SK-N-SH (cell line): ENCODE data around the gene UGP2. TPM values are rescaled to one million over a fixed set of nuclear protein-coding genes. Genes with fewer than 3 reads are reported as not detected.

Source experiments
- CTCF ChIA-PET: fragments of 300-600, 350-600 bp; formaldehyde crosslinking; extraction: SDS; loops from one replicate; lab custom pipeline; 2021; lab: Yijun Ruan, JAX
- POLR2A ChIA-PET: fragments of 350-600 bp; sonication (Branson Sonifier 250); formaldehyde crosslinking; extraction: SDS; loops from one replicate; lab custom pipeline; 2020; ENCODE audit warnings: antibody characterized with exemption, inconsistent platforms; lab: Yijun Ruan, JAX
- DNase-seq: peaks from one replicate; pipeline ENCODE4 v3.0.0; 2012
- H2AFZ ChIP-seq: fragments of 200-600 bp; sonication (generic); 2 replicates; pipeline ENCODE4 v1.8.1; 2016; ENCODE audit warnings: antibody characterized with exemption, mild to moderate bottlenecking, low read depth
- H3F3A ChIP-seq: fragments of 200-600 bp; sonication (generic); replicated peaks from 2 replicates; pipeline ENCODE3; 2016; ENCODE audit warnings: antibody characterized with exemption, mild to moderate bottlenecking; ENCODE audit not compliant: insufficient read depth
- H3K27ac ChIP-seq, 2 experiments: fragments of 200-500 bp in 1 of 2; fragments of 200-600 bp in 1 of 2; sonication (Bioruptor generic) in 1 of 2; sonication (generic), shearing (Covaris generic) in 1 of 2; 2 replicates each; pipeline versions ENCODE4 v1.5.1 to v1.6.1; 2014 to 2016; ENCODE audit warnings: low read depth in 2 of 2, inconsistent platforms in 1 of 2, low read length in 1 of 2, mild to moderate bottlenecking in 1 of 2, mixed read lengths in 1 of 2
- H3K27me3 ChIP-seq: fragments of 200-600 bp; sonication (generic), shearing (Covaris generic); 2 replicates; pipeline ENCODE4 v1.6.1; 2016; ENCODE audit warnings: mixed run types; ENCODE audit not compliant: insufficient read depth
- H3K36me3 ChIP-seq, 2 experiments: fragments of 200-500 bp in 1 of 2; fragments of 200-600 bp in 1 of 2; sonication (Bioruptor generic) in 1 of 2; sonication (generic) in 1 of 2; replicated peaks in 1 of 2; 2 replicates each; pipeline versions ENCODE3 to v1.5.1; 2014 to 2016; ENCODE audit warnings: low read length in 1 of 2, mild to moderate bottlenecking in 1 of 2; ENCODE audit not compliant: insufficient read depth in 2 of 2, control insufficient read depth in 1 of 2
- H3K4me1 ChIP-seq, 2 experiments: fragments of 200-500 bp in 1 of 2; fragments of 200-600 bp in 1 of 2; sonication (Bioruptor generic) in 1 of 2; sonication (generic), shearing (Covaris generic) in 1 of 2; 2 replicates each; pipeline versions ENCODE4 v1.5.1 to v1.6.1; 2014 to 2016; ENCODE audit warnings: low read depth in 1 of 2, low read length in 1 of 2, mixed run types in 1 of 2; ENCODE audit not compliant: insufficient read depth in 2 of 2, control insufficient read depth in 1 of 2
- H3K4me2 ChIP-seq: fragments of 200-600 bp; sonication (generic), shearing (Covaris generic); 2 replicates; pipeline ENCODE4 v1.6.1; 2017; ENCODE audit warnings: mixed run types
- H3K4me3 ChIP-seq, 2 experiments: fragments of 200-500 bp in 1 of 2; fragments of 200-600 bp in 1 of 2; sonication (Bioruptor generic) in 1 of 2; sonication (generic), shearing (Covaris generic) in 1 of 2; 2 replicates each; pipeline versions ENCODE4 v1.5.1 to v1.8.1; 2014 to 2016; ENCODE audit warnings: low read depth in 2 of 2, inconsistent platforms in 1 of 2, low read length in 1 of 2, mild to moderate bottlenecking in 1 of 2, mixed read lengths in 1 of 2, moderate library complexity in 1 of 2
- H3K79me2 ChIP-seq: fragments of 200-600 bp; sonication (generic); 2 replicates; pipeline ENCODE4 v1.8.1; 2017; ENCODE audit warnings: mild to moderate bottlenecking; ENCODE audit not compliant: insufficient read depth
- H3K9ac ChIP-seq: fragments of 200-600 bp; sonication (generic); 2 replicates; pipeline ENCODE4 v1.6.1; 2017; ENCODE audit warnings: mixed run types
- H3K9me2 ChIP-seq: fragments of 200-600 bp; sonication (generic); 2 replicates; pipeline ENCODE4 v1.6.1; 2017; ENCODE audit warnings: mixed run types
- H3K9me3 ChIP-seq: fragments of 200-600 bp; sonication (generic); 2 replicates; pipeline ENCODE4 v1.6.1; 2017; ENCODE audit warnings: mixed run types, mild to moderate bottlenecking, moderate library complexity
- H4K20me1 ChIP-seq: fragments of 200-600 bp; sonication (generic); 2 replicates; pipeline ENCODE4 v1.6.1; 2017; ENCODE audit warnings: mild to moderate bottlenecking, mixed run types; ENCODE audit not compliant: insufficient read depth
- CHD2 ChIP-seq: fragments of 150-350 bp; IDR thresholded peaks from 2 replicates; pipeline ENCODE4 v1.6.1; 2018; ENCODE audit warnings: low read length; ENCODE audit not compliant: partially characterized antibody
- EP300 ChIP-seq, 2 experiments: IDR thresholded peaks; 2 replicates each; pipeline versions ENCODE4 v1.4.0 to v1.6.1; 2012; ENCODE audit warnings: borderline replicate concordance in 1 of 2, low read depth in 1 of 2, low read length in 1 of 2
- FOSL2 ChIP-seq: IDR thresholded peaks from 2 replicates; pipeline ENCODE4 v1.4.0; 2012; ENCODE audit warnings: low read depth, mild to moderate bottlenecking, moderate library complexity, borderline replicate concordance
- FOXM1 ChIP-seq: IDR thresholded peaks from 2 replicates; pipeline ENCODE4 v1.4.0; 2012; ENCODE audit warnings: low read depth, mild to moderate bottlenecking
- IRF3 ChIP-seq: fragments of 150-350 bp; IDR thresholded peaks from 2 replicates; pipeline ENCODE4 v1.6.1; 2016; ENCODE audit warnings: mild to moderate bottlenecking, low read depth, low read length
- MXI1 ChIP-seq: IDR thresholded peaks from 2 replicates; pipeline ENCODE4 v1.6.1; 2012; ENCODE audit warnings: mild to moderate bottlenecking, low read depth, low read length, improper control_type of control experiment
- NFIC ChIP-seq: IDR thresholded peaks from 2 replicates; pipeline ENCODE4 v1.4.0; 2012; ENCODE audit warnings: borderline replicate concordance
- NRF1 ChIP-seq: IDR thresholded peaks from 2 replicates; pipeline ENCODE4 v1.6.1; 2012; ENCODE audit warnings: low read depth, mild to moderate bottlenecking, low read length
- RAD21 ChIP-seq: IDR thresholded peaks from 2 replicates; pipeline ENCODE4 v1.6.1; 2012; ENCODE audit warnings: mild to moderate bottlenecking, low read length
- RCOR1 ChIP-seq: fragments of 150-350 bp; IDR thresholded peaks from 2 replicates; pipeline ENCODE4 v1.6.1; 2017; ENCODE audit warnings: antibody characterized with exemption, low read length
- REST ChIP-seq: IDR thresholded peaks from 2 replicates; pipeline ENCODE4 v1.6.1; 2012; ENCODE audit warnings: mild to moderate bottlenecking, low read depth, low read length, moderate library complexity
- RFX5 ChIP-seq: IDR thresholded peaks from 2 replicates; pipeline ENCODE4 v1.6.1; 2012; ENCODE audit warnings: mild to moderate bottlenecking, improper control_type of control experiment, low read length
- SIN3A ChIP-seq: IDR thresholded peaks from 2 replicates; pipeline ENCODE4 v1.6.1; 2012; ENCODE audit warnings: low read depth, mild to moderate bottlenecking, low read length, moderate library complexity, borderline replicate concordance
- SMC3 ChIP-seq: IDR thresholded peaks from 2 replicates; pipeline ENCODE4 v1.6.1; 2012; ENCODE audit warnings: low read depth, low read length, improper control_type of control experiment
- TEAD4 ChIP-seq: IDR thresholded peaks from 2 replicates; pipeline ENCODE4 v1.4.0; 2012; ENCODE audit warnings: mild to moderate bottlenecking, borderline replicate concordance; ENCODE audit not compliant: insufficient read depth
- USF2 ChIP-seq: fragments of 150-350 bp; IDR thresholded peaks from 2 replicates; pipeline ENCODE4 v1.6.1; 2017; ENCODE audit warnings: antibody characterized with exemption, low read length, low read depth, borderline replicate concordance
- ZBTB33 ChIP-seq: IDR thresholded peaks from 2 replicates; pipeline ENCODE4 v1.4.0; 2012; ENCODE audit warnings: low read depth, borderline replicate concordance
- WGBS: methylation state at CpG from one replicate; pipeline ENCODE4 v1.1.6; 2017; ENCODE audit warnings: low lambda C conversion rate; 5-methylcytosine and 5-hydroxymethylcytosine counted together
- polyA plus RNA-seq, 3 experiments: library from polyadenylated mRNA; depleted of rRNA; stranded (reverse); fragments of >200 nt; gene quantifications; 2 replicates each; pipeline ENCODE4 v1.2.3, GENCODE V29; 2012

UGP2 gene
- polyA plus RNA-seq, 1 of the 3 experiments (the other 2 are of a cell fraction) = 30.1 TPM

- 0 out of 2 replicates have a peak, but pooled peaks have one; percentile 21 for TF ChIP-seq REST
- TF ChIP-seq FOXM1 = no peak
- peak in 1 of 2 experiments; percentile 78; a peak in 1 of 4 replicates for TF ChIP-seq EP300 (IDR thresholded peaks at IDR 0.05; ENCODE audit: borderline replicate concordance in 1 of 2, low read depth in 1 of 2, low read length in 1 of 2)
- TF ChIP-seq RCOR1 = no peak
- TF ChIP-seq RAD21 = no peak
- TF ChIP-seq SIN3A = no peak
These were observed 49.2 kb upstream of the UGP2 start (continued) for GRCh38 chr2:63792530-63792929.

GRCh38 chr2:63796366-63796765, 45.3 kb upstream of the UGP2 start:
- H2AFZ ChIP-seq = no peak overlapping the region
- DNase-seq = no peak
- ChIA-PET CTCF (interaction anchor here (1.2 kb wide), 1 partner anchor 15 kb away, joined by 3 read pairs; no protein-coding TSS in a partner anchor), POLR2A (no interaction called here)
- H3K9ac ChIP-seq = no peak overlapping the region
- no peaks in the 10 kb centered on the region for H3K9me2 ChIP-seq
- H3K4me3 ChIP-seq = no peak overlapping the region
- H4K20me1 ChIP-seq = no peaks in the 10 kb centered on the region
- H3K9me3 ChIP-seq = no peaks in the 10 kb centered on the region
- H3K27ac ChIP-seq = no peak overlapping the region
- H3K36me3 ChIP-seq = peaks cover 0 to 3% of the 10 kb centered on the region in 2 experiments
- H3K4me1 ChIP-seq = no peaks in the 10 kb centered on the region
- H3K27me3 ChIP-seq = no peaks in the 10 kb centered on the region
- TF ChIP-seq SMC3 (no peak), CHD2 (no peak), NFIC (no peak), IRF3 (no peak), ZBTB33 (no peak), NRF1 (no peak), RFX5 (no peak), REST (no peak), TEAD4 (no peak), FOSL2 (no peak), RAD21 (no peak), USF2 (no peak), MXI1 (no peak)
- peaks cover 11% of the 10 kb centered on the region for H3F3A ChIP-seq
- no peaks in the 10 kb centered on the region for H3K79me2 ChIP-seq
- H3K4me2 ChIP-seq = no peak overlapping the region
- 100% methylated on average over 1 of the region's 1 CpG for WGBS
